IMR-90 (cell line): Measurements from ENCODE around the gene TMEM61. TPM values are rescaled to one million over a fixed set of nuclear protein-coding genes. Genes with fewer than 3 reads are reported as not detected.

Experiments
- ATAC-seq: fragments of 200-7000 bp; cut with Tn5 transposase; 2 replicates; pipeline ENCODE4 v1.9.1; 2020; ENCODE audit warnings: low read depth, mild to moderate bottlenecking, moderate library complexity
- BruUV-seq: library from RNA; stranded (reverse); fragments of 400-500 nt; replicated peaks from 2 replicates; lab custom pipeline; 2021; lab: Mats Ljungman, UMichigan
- CTCF ChIA-PET: fragments of 300-600 bp; formaldehyde crosslinking; extraction: SDS; loops from one replicate; lab custom pipeline; 2021; ENCODE audit warnings: antibody characterized with exemption; lab: Yijun Ruan, JAX
- POLR2A ChIA-PET: fragments of 300-600 bp; sonication (Branson Sonifier 250); formaldehyde crosslinking; loops from one replicate; lab custom pipeline; 2022; ENCODE audit warnings: antibody characterized with exemption; ENCODE audit not compliant: unreplicated experiment; lab: Charles Lee
- DNase-seq: peaks from one replicate; pipeline ENCODE4 v3.0.0; 2013
- H2AFZ ChIP-seq: replicated peaks from 2 replicates; pipeline ENCODE3; 2013; ENCODE audit warnings: low read length, mild to moderate bottlenecking; ENCODE audit not compliant: poor library complexity
- H2AK5ac ChIP-seq: 2 replicates; pipeline ENCODE4 v1.6.1; 2013; ENCODE audit warnings: low read depth, low read length, inconsistent platforms
- H2AK9ac ChIP-seq: replicated peaks from 2 replicates; pipeline ENCODE3; 2013; ENCODE audit warnings: mild to moderate bottlenecking, low read depth, low read length, moderate library complexity; ENCODE audit not compliant: poor library complexity
- H2BK120ac ChIP-seq: 2 replicates; pipeline ENCODE4 v1.6.1; 2013; ENCODE audit warnings: low read depth, low read length, inconsistent platforms
- H2BK15ac ChIP-seq: 3 replicates; pipeline ENCODE4 v1.6.1; 2013; ENCODE audit warnings: low read depth, low read length, inconsistent platforms
- H2BK20ac ChIP-seq: 2 replicates; pipeline ENCODE4 v1.6.1; 2013; ENCODE audit warnings: low read depth, mild to moderate bottlenecking, inconsistent platforms, low read length, moderate library complexity
- H2BK5ac ChIP-seq: 2 replicates; pipeline ENCODE4 v1.6.1; 2013; ENCODE audit warnings: mild to moderate bottlenecking, low read depth, low read length, inconsistent platforms; ENCODE audit not compliant: poor library complexity, severe bottlenecking
- H3K14ac ChIP-seq: replicated peaks from 2 replicates; pipeline ENCODE4 v1.6.1; 2013; ENCODE audit warnings: low read depth, low read length, inconsistent platforms
- H3K18ac ChIP-seq: 2 replicates; pipeline ENCODE4 v1.6.1; 2013; ENCODE audit warnings: low read depth, low read length, control low read depth
- H3K23ac ChIP-seq: 2 replicates; pipeline ENCODE4 v1.6.1; 2013; ENCODE audit warnings: low read depth, low read length, inconsistent platforms
- H3K27ac ChIP-seq: 2 replicates; pipeline ENCODE4 v1.5.1; 2013; ENCODE audit warnings: mild to moderate bottlenecking, control low read depth, low read length; ENCODE audit not compliant: insufficient read depth
- H3K27me3 ChIP-seq: 2 replicates; pipeline ENCODE4 v1.6.1; 2013; ENCODE audit warnings: low read length; ENCODE audit not compliant: control insufficient read depth, insufficient read depth
- H3K36me3 ChIP-seq: 2 replicates; pipeline ENCODE4 v1.6.1; 2013; ENCODE audit warnings: low read length, mixed read lengths; ENCODE audit not compliant: control insufficient read depth, insufficient read depth
- H3K4ac ChIP-seq: 2 replicates; pipeline ENCODE4 v1.6.1; 2013; ENCODE audit warnings: low read depth, low read length, inconsistent platforms
- H3K4me1 ChIP-seq: 2 replicates; pipeline ENCODE4 v1.6.1; 2013; ENCODE audit warnings: low read length, mixed read lengths; ENCODE audit not compliant: control insufficient read depth, insufficient read depth
- H3K4me2 ChIP-seq: 2 replicates; pipeline ENCODE4 v1.6.1; 2013; ENCODE audit warnings: low read depth, mild to moderate bottlenecking, control low read depth, low read length, moderate library complexity
- H3K4me3 ChIP-seq: 2 replicates; pipeline ENCODE4 v1.5.1; 2013; ENCODE audit warnings: low read depth, mild to moderate bottlenecking, control low read depth, low read length, moderate library complexity; ENCODE audit not compliant: insufficient read depth
- H3K56ac ChIP-seq: 2 replicates; pipeline ENCODE4 v1.6.1; 2013; ENCODE audit warnings: low read length, inconsistent platforms; ENCODE audit not compliant: insufficient read depth; ENCODE audit errors: extremely low read depth
- H3K79me1 ChIP-seq, 2 experiments: 2 replicates each; pipeline ENCODE4 v1.6.1; 2013; ENCODE audit warnings: low read length in 2 of 2, inconsistent platforms in 1 of 2, low read depth in 1 of 2
- H3K9ac ChIP-seq: 2 replicates; pipeline ENCODE4 v1.6.1; 2013; ENCODE audit warnings: low read depth, low read length, control low read depth
- H3K9me1 ChIP-seq: 2 replicates; pipeline ENCODE4 v1.6.1; 2013; ENCODE audit warnings: low read length, inconsistent platforms; ENCODE audit not compliant: insufficient read depth
- H3K9me3 ChIP-seq: 2 replicates; pipeline ENCODE4 v1.6.1; 2013; ENCODE audit warnings: low read length; ENCODE audit not compliant: control insufficient read depth, insufficient read depth
- H4K20me1 ChIP-seq: 2 replicates; pipeline ENCODE4 v1.6.1; 2013; ENCODE audit warnings: low read length, inconsistent platforms; ENCODE audit not compliant: insufficient read depth
- H4K5ac ChIP-seq: 2 replicates; pipeline ENCODE4 v1.6.1; 2013; ENCODE audit warnings: mild to moderate bottlenecking, low read depth, low read length, control low read depth
- H4K8ac ChIP-seq, 2 experiments: 2 replicates each; pipeline ENCODE4 v1.6.1; 2013; ENCODE audit warnings: low read depth in 2 of 2, low read length in 2 of 2, control low read depth in 1 of 2, inconsistent platforms in 1 of 2
- H4K91ac ChIP-seq: 2 replicates; pipeline ENCODE4 v1.6.1; 2013; ENCODE audit warnings: low read depth, low read length, inconsistent platforms; ENCODE audit not compliant: insufficient read depth
- FOS ChIP-seq: fragments of 150-350 bp; IDR thresholded peaks from 2 replicates; pipeline ENCODE4 v1.6.1; 2016; ENCODE audit warnings: low read depth, low read length
- MAZ ChIP-seq: IDR thresholded peaks from 2 replicates; pipeline ENCODE4 v1.6.1; 2012; ENCODE audit warnings: low read depth, mild to moderate bottlenecking, low read length, improper control_type of control experiment, moderate library complexity, borderline replicate concordance
- WGBS, 2 experiments: methylation state at CpG; one replicate each; pipeline versions ENCODE4 v1.1.5 to v1.1.7; 2013; ENCODE audit warnings: missing lambda C conversion rate in 2 of 2; ENCODE audit not compliant: insufficient read length in 1 of 2; ENCODE audit errors: extremely low coverage in 2 of 2; 5-methylcytosine and 5-hydroxymethylcytosine counted together
- dilution Hi-C: fragments of 300-500 bp; cut with HindIII; formaldehyde crosslinking; loops from one replicate; pipeline ENCODE4 v1.14.3; 2018; ENCODE audit warnings: low sequenced_read_pairs; ENCODE audit not compliant: unreplicated experiment
- in situ Hi-C: fragments of 300-500 bp; cut with MboI; formaldehyde crosslinking; loops from 3 replicates; pipeline ENCODE4 v1.14.3; 2019; ENCODE audit warnings: low sequenced_read_pairs, inconsistent platforms, mixed read lengths
- intact Hi-C: fragments of 100-400 bp; cut with micrococcal nuclease; formaldehyde crosslinking; loops from 2 replicates; pipeline ENCODE4 v1.10.0; 2022
- polyA plus RNA-seq, 3 experiments: library from polyadenylated mRNA; depleted of rRNA; stranded (reverse); fragments of >200 nt; gene quantifications; 2 replicates each; pipeline ENCODE4 v1.2.3, GENCODE V29; 2012; ENCODE audit warnings: low replicate concordance in 1 of 3
- total RNA-seq: library from RNA; depleted of rRNA; stranded (reverse); fragments of >200 nt; gene quantifications from 2 replicates; pipeline ENCODE4 v1.2.3, GENCODE V29; 2012

Gene TMEM61
- total and polyA plus RNA-seq, 2 of the 4 experiments (the other 2 are of a cell fraction): not detected

GRCh38 chr1:54953846-54954245, 26.6 kb upstream of the TMEM61 start:
- H4K8ac ChIP-seq: no peak overlapping the region
- no peak overlapping the region for H4K91ac ChIP-seq
- H2BK15ac ChIP-seq: no peak overlapping the region
- 0 out of 2 replicates have a peak, but pooled peaks cover 5% of the 10 kb centered on the region for H3K9me1 ChIP-seq
- H3K56ac ChIP-seq: no peak overlapping the region
- ATAC-seq (no peak), DNase-seq (no peak)
- no peak overlapping the region for H3K4me3 ChIP-seq
- peaks cover 5% of the 10 kb centered on the region for H3K9me3 ChIP-seq
- no peak overlapping the region for H3K14ac ChIP-seq
- H3K79me1 ChIP-seq: no peaks in the 10 kb centered on the region
- no peak overlapping the region for H4K5ac ChIP-seq
- no peak overlapping the region for H3K4me2 ChIP-seq
- no peak overlapping the region for H3K18ac ChIP-seq
- POLR2A ChIA-PET: no interaction called here
- no peak overlapping the region for H3K27ac ChIP-seq
- H3K4ac ChIP-seq: no peak overlapping the region
- in situ Hi-C loops: loop anchor here (5.0 kb wide), 1 partner anchor 43 kb away; the partner anchor contains the start of gene BSND
- CTCF ChIA-PET: no interaction called here
- H2AK9ac ChIP-seq: no peak overlapping the region
- no peak overlapping the region for H2AK5ac ChIP-seq
- no peaks in the 10 kb centered on the region for H3K27me3 ChIP-seq
- no peak overlapping the region; the same call in 1 of the 2 replicates for H2BK20ac ChIP-seq
- H3K36me3 ChIP-seq: no peaks in the 10 kb centered on the region
- intact Hi-C loops: no loop called here
- dilution Hi-C loops: no loop called here
- H4K20me1 ChIP-seq: no peaks in the 10 kb centered on the region; the same call in 1 of the 2 replicates
- no peak overlapping the region; the same call in 1 of the 2 replicates for H2BK120ac ChIP-seq
- H2AFZ ChIP-seq: no peak overlapping the region
- no peak for TF ChIP-seq MAZ
- no peak for TF ChIP-seq FOS
- H3K9ac ChIP-seq: no peak overlapping the region
- H2BK5ac ChIP-seq: no peak overlapping the region
- BruUV-seq: no TSS peak
- peaks cover 8% of the 10 kb centered on the region for H3K4me1 ChIP-seq
- no peak overlapping the region for H3K23ac ChIP-seq
- WGBS, 2 experiments: no CpG with 5 or more reads among the region's 3 CpGs
